AG08396 (cell line): ENCODE data around the gene TMEM169.

Experiments
- DNase-seq: peaks from one replicate; pipeline ENCODE4 v3.0.0; 2012; ENCODE audit warnings: low spot score, mixed read lengths

The TMEM169 gene

DNA sequence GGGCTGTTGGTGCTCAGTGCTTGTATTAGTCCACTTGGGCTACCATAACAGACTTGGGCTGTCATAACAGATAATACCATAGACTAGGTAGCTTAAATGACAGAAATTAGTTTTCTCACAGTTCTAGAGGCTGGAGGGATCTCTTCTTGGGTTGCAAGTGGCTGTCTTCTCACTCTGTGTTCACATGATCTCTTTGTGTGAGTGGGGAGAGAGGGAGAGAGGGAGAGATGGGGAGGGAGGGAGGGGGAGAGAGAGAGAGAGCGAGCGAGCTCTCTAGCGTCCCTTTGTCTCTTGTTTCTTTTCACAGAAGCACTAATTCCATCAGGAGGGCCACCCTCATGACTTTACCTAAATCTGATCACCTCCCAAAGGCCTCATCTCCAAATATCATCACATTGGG lies 23.0 kb downstream of the TMEM169 start:
- no peak for DNase-seq

DNA sequence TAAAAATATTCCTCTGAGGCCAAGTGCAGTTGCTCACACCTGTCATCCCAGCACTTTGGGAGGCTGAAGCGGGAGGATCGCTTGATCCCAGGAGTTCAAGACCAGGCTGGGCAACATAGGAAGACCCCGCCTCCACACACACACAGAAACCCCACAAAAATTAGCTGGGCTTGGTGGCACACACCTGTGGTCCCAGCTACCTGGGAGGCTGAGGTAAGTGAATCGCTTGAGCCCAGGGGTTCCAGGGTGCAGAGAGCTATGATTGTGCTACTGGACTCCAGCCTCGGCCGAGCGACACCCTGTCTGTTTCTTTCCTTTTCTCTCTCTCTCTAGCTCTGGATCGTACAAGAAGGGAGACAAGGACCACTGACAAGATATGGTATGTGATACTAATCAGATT lies 25.6 kb downstream of the TMEM169 start:
- DNase-seq: no peak

DNA sequence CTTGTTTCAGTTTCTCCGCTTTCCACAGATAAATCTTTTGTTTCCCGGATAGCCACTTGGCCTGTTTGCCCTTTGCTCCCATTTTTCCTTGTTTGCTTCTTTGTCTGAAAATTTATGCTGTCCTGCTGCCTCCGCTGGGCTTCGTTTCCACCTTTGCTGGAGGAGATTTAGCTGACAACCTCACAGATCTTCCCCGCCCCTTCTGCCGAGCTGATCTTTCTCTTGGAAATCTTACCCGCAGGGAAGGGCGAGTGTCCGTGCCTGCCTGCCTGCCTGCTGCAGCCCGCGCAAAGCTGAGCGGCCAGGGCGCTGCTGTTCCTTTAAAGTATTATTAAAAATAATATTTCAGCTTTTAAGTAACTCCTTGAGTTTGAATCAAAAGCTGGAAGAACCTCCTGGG lies 26.0 kb downstream of the TMEM169 start:
- no peak for DNase-seq

DNA sequence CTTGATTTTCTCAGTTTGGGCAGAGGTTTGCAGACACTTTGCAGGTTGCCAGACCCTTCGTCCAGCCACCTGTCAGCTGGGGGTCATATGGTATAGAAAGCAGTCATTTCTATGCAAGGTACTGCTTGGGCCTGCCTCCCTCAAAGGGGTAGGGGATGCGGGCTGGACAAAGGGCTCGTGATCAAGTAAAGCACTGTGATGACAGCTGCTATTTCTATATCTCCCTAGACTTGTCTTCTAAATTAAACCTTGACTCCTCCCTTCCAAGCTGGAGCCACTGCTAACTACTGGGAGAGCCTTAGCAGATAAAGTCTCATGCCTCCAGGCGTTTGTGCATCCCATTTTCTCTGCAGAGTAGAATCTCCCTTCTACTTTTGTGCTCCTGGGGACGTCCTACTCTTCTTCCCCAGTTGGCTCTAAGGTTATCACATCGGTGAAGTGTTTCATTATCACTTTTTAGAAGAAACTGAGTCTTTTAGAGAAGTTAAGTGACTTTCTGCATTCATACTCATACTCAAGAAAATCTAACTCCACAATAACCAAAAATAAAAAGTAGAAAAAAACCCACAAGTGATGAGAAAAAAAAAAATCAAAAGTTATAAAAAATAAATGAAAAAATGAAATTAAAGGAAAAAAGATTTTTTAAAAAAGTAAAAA lies 26.7 kb downstream of the TMEM169 start:
- DNase-seq: no peak

DNA sequence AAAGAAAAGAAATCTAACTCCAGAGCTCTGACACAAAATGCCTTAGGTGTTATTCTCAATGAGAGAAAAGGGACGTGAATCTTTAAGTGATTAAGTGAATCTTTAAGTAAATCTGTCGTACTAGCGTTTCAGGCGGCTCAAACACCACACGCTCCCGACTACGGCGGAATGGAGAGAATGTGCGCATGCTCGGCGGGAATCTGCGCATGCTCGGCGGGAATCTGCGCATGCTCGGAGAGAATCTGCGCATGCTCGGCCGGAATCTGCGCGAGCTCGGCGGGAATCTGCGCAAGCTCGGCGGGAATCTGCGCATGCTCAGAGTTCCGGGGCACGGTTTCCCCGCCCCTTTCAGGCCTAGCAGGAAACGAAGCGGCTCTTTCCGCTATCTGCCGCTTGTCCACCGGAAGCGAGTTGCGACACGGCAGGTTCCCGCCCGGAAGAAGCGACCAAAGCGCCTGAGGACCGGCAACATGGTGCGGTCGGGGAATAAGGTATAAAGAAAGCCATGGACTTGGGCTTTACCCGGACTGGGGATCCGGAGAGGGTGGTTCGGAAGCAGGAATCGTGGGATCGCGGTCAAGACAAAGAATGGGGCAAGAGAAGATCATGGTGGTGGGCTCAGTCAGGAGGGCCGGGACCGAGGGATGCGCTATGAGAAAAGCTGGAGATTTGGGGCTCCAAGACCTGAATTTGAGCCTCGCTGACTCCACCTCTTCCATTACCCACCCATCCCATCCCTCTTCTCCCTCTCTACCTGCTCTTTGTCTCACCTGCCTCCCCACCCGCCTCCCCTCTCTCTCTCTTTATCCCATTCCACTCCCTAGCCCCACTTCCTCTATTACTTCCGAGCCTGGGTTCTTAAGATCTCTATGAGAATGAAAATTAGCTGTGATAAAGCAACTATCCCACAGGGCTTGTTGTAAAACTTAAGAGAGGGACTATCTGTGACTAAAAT lies 27.5 kb downstream of the TMEM169 start, which contains the start of gene XRCC5:
Gene XRCC5 (plus strand): TSS at position 382 of the 955 bp plus-strand sequence. CDS start 89 bp downstream, at position 471.
- peak; percentile 94 for DNase-seq

DNA sequence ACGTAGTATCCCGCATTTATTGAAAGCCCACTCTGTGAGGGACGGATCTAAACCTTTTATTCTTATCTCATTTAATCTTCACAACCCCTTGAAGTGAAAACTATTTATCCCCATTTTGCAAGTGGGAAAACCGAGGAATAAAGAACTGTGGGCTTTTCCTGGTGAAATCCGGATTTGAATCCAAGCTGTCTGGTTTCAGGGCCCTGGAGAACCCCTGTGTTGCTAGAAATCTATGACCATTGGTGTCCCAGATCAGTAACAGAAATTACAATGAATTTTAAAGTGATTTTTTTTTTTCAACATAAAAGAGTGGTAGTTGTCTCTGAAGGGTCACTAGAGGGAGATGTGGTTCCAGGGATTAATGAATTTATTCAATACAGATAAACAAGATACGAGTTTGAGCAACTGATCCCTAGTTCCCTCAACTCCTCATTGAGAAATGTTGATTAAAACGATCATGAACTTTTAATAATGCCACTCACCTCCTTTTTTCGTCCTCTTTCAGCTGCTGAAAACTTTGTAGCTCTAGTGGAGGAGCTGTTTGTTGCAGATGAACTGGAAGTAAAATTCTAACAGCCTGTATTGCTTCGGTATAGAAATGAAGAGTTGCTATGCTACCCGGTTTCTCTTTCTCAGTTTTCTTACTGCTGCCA lies 28.4 kb downstream of the TMEM169 start:
- DNase-seq: peak; percentile 14

DNA sequence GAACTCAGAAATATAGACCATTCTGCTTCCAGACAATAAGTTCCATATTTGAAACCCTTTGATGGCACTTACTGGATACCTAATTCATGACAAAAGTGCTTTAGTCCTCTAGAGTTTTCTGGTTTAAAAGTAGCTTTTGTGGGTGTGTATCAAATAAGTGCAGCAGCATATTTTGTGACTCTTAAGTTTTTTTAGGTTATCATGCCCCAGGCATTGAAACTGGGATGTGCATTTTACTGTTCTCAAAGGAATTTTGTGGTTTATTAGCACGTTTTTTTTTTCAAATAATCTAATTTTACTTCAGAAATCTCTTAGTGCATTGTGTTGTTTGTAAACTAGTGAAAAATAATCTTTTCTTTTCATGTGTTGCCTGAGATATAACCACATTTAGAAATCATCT lies 28.9 kb downstream of the TMEM169 start:
- DNase-seq: no peak

DNA sequence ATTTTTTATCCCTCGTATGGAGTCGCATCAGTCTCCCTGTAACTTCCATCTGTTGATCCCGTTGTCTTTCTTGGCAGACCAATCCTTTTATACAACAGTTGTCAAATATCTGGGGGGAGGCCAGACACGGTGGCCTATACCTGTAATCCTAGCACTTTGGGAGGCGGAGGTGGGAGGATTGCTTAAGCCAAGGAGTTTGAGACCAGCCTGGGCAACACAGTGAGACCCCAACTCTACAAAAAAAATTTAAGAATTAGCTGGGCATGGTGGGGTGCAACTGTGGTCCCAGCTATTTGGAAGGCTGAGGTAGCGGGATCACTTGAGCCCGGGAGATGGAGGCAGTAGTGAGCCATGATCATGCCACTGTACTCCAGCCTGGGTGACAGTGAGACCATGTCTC lies 29.4 kb downstream of the TMEM169 start:
- no peak for DNase-seq

DNA sequence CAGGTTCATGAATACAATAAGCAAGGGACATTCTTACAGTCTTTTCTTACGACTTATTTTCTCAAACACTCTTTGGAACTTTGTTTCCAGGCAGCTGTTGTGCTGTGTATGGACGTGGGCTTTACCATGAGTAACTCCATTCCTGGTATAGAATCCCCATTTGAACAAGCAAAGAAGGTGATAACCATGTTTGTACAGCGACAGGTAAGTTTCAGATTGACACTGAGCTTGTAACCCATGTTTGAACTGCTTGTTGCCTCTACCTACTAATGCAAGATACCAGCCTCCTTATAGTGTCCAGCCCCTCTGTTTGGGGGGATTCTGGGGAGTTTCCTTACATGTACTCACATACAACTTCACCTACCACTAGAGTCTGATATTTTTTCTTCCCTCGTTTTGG lies 31.2 kb downstream of the TMEM169 start:
- no peak for DNase-seq

DNA sequence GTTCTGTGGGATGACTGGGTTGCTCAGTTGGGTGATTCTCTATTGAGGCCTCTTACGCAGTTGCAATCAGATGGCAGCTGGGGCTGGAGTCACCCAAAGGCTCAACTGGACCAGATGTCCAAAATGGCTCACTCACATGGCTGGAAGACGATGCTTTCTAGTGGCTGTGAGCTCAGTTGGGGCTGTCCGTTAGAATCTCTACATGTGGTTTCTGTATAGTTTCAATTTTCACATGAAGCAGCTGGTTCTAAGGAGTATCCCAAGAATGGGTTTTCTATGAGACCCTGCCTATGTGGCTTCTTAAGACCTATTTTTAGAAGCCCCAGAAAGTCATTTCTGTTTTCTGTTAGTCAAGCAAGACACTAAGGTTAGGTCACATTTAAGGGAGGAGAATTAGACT lies 31.9 kb downstream of the TMEM169 start:
- DNase-seq: no peak

DNA sequence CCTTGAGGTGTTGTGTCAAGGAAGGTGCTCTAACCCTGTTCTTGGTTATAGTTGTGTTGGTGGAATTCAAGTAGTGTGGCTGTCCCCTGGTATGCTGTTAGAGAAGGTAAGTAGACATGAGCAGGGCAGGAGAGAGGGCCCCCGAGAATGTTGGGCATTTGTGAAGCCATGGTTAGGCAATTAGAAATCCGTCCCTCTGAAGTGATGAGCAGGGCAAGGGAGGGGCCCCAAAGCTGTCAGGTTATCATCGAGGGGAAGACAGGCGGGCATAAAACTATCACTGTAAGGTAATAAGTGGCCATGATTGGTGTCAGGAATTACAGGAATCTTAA lies 32.6 kb downstream of the TMEM169 start:
- no peak for DNase-seq

DNA sequence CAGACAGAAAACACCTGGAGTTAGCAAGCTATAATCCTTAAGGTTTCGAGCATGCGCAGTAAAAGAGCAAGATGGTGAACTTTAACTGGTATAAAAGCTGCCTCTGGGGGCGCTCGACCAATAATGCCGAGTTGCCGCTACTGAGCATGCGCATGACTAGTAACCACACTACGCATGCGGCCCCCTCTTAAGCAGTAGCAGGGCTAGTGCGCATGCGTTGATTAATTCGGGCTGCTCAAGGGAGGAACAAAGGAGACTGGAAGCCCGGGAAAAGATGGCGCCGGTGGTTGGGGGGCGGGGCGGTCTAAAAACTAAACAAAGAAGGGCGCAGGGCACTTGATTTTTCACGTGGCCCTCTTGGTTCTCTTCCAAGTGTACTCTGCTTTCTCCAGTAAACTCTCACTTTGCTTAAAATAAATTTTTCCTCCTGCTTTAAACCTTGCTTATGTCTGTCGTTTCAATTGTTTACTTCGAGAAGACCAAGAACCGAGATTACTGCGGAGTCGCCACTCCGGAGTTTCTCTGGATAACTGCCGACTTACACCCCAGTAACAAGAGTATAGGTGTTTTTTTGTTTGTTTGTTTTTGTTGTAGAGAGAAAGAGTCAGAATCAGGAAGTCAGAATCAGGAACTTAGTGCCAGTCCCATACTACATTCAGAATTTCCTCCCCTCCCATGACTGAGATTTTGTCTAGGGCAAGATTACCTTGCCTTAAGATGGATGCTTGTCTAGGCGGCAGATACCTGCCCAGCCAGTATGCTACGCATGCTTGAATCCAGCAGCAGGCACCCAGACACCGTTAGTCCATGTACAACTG lies 33.2 kb downstream of the TMEM169 start:
- DNase-seq: peak; percentile 96

DNA sequence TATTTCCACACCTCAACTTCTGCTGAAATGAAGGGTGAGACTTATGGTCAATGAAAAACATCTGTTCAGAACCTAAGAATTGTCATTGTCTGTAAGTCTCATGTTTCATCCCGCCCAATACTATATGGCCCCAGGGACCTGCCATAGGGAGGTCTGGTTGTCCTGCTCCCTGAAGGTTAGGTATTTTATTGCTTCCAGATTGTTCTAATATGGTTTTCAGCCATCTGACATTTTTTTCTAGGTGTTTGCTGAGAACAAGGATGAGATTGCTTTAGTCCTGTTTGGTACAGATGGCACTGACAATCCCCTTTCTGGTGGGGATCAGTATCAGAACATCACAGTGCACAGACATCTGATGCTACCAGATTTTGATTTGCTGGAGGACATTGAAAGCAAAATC lies 34.7 kb downstream of the TMEM169 start:
- no peak for DNase-seq

DNA sequence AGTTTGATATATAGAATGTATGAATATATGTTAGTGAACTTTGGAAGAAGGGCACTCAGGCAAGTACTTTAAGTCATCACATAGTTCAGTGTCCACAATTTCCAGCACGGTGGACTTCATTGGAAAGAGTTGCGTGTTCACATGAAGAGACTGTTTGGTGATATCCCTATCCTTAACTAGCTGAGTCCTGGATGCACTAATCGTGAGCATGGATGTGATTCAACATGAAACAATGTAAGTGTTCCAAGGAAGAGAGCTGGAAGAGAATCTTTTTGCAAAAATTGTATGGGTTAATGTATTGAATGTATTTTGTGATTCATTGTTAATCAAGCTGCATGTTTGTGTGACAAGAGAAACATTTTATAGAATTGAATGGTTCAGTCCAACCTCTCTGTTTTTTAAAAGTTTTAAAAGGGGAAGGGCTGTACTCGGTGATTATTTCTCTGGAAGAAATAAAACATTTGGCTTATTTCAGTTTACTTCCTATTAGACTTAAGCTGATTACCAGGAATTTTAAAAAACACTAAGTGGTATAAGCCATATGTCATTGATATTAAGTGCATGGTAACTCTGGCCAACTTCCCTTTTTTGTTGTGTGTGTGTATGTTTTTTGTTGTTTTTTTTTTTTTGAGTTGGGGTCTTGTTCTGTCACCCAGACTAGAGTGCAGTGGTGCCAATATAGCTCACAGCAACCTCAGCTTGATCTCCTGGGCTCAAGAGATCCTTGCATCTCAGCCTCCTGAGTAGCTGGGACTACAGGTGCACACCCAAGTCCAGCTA lies 36.0 kb downstream of the TMEM169 start:
- DNase-seq: no peak

DNA sequence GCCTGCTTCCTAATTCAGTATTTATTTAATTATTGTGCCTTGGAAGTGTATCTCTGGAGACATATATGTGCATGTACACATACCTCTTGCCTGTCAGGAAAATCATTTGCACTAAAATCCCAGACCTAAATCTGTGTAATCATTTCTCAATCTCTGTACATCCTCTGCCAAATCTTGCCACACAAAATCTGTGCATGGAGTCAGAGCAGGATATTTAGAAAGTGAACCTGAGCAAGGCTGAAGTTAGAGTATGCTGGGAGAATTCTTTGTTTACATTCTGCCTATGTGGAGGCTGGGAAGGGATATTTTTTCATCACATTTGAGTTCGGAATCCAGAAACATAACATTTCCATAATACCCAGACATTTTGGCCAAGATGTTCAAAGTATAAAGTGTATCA lies 36.8 kb downstream of the TMEM169 start:
- DNase-seq: no peak

DNA sequence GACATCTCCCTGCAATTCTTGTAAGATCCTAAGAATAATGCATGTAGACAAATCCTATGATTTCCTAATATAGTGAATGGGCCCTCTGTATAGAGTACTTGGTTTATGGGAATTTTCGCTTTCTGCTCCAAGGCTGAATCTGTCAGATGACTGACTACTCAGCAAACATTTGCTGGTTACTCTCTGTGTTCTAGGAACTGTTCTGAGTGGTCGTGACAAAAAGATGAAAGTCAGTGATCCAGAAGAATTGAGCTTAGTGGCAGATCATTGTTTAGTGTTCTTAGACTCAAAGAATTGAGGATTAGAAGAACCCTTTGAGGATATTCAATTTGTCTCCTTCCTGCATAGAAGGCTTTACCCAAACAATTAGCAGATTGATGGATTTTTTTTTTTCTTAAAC lies 37.4 kb downstream of the TMEM169 start:
- no peak for DNase-seq

DNA sequence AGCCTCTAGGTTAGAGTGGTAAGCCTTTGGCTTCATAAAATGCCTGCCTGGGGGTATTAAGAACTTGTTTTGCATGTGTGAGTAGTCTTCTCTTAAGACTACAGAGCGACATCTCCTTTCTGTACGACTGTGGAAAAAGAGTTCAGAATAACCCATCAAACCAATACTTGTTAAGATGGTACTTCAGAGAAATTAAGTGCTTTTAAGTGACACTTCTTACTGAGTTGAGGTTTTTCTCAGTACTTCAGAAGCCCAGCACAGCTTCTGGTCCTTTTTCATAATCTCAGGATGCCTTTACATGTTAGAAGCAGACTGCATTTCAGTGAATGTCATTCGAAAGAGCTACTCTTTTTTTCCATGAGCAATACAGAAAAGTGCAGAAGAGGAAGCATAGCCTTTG lies 38.3 kb downstream of the TMEM169 start:
- DNase-seq: no peak

DNA sequence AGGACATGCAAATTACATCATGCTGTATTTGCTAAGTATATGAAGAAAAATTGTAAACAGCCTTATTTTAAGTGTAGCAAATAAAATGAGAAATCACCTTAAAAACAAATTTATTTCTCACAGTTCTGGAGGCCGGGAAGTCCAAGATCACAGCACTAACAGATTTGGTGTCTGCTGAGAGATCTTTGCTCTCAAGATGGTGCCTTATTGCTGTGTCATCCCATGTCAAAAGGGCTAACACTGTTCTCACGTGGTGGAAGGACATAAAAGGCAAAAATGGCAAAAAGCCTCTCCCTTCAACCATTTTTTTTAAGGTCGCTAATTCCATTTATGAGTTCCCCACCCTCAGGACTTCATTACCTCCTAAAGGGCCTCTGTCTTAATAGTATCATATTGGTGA lies 39.5 kb downstream of the TMEM169 start:
- DNase-seq: no peak

DNA sequence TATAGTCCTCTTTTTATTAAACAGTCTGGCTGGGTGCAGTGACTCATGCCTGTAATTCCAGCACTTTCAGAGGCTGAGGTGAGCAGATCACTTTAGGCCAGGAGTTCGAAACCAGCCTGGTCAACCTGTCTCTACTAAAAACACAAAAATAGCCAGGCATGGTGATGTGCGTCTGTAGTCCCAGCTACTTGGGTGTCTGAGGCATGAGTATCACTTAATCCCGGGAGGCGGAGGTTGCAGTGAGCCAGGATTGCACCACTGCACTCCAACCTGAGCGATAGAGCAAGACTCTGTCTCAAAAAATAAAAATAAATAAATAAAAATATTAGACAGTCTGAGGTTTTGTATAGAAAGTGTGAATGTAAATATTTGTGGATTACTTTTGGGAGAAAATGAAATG lies 45.2 kb downstream of the TMEM169 start:
- no peak for DNase-seq

DNA sequence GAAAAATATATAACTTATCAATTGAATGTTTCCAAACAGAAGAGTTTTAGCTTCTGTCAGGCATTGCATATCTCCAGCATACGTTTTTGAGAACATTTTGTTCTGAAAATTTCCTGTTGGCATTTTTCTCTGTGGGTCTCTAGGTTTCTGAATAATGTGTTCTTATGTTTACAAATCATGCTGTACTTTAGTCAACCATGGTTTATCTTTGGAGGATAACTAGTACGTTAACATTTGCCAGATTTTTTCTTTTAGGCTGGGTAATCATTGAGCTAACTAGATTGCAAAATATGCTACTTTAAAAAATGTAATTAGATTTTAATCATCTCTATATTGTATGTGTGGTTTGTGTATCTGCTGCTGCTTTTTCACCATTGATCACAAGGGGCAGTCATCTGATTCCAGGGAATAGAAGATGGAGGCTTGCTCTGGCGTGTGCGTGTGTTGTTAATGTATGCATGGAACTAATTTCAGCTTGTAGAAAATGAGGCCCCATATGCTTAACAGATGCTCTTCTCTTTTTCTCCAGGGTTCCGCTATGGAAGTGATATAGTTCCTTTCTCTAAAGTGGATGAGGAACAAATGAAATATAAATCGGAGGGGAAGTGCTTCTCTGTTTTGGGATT lies 48.7 kb downstream of the TMEM169 start:
- no peak for DNase-seq
